Mesothelial cell of epicardium (in vitro differentiated cells): Measurements from ENCODE around the gene MSI1. TPM values are rescaled to one million over a fixed set of nuclear protein-coding genes. Genes with fewer than 3 reads are reported as not detected.

Experiments
- DNase-seq, 2 experiments: peaks; one replicate each; pipeline ENCODE4 v3.0.0; 2021; ENCODE audit warnings: low spot score in 2 of 2; ENCODE audit not compliant: unreplicated experiment in 2 of 2
- H3K27ac Mint-ChIP-seq: 2 replicates; pipeline ENCODE4 v1.8.0; 2021; ENCODE audit warnings: mixed read lengths
- H3K27me3 Mint-ChIP-seq: 2 replicates; pipeline ENCODE4 v1.8.0; 2021; ENCODE audit warnings: low read depth, mixed read lengths
- H3K36me3 Mint-ChIP-seq: 2 replicates; pipeline ENCODE4 v1.8.0; 2021; ENCODE audit warnings: mixed read lengths
- H3K4me1 Mint-ChIP-seq: 2 replicates; pipeline ENCODE4 v1.8.0; 2021; ENCODE audit warnings: mixed read lengths
- H3K4me3 Mint-ChIP-seq: 2 replicates; pipeline ENCODE4 v1.8.0; 2021; ENCODE audit warnings: mild to moderate bottlenecking, moderate library complexity, mixed read lengths
- H3K9me3 Mint-ChIP-seq: 2 replicates; pipeline ENCODE4 v1.8.0; 2021; ENCODE audit warnings: mixed read lengths
- CTCF ChIP-seq: fragments of 200-600 bp; sonication (generic); IDR thresholded peaks from one replicate; pipeline ENCODE4 v1.5.0; 2021; ENCODE audit warnings: antibody characterized with exemption; ENCODE audit not compliant: unreplicated experiment
- total RNA-seq: library from RNA; stranded (reverse); gene quantifications from 3 replicates; pipeline ENCODE4 v1.2.1, GENCODE V29; 2021

Gene MSI1
- total RNA-seq, 1 donor from 2014 or later, result 27.7 TPM

- peaks cover 4% of the 10 kb centered on the region for H3K4me1 Mint-ChIP-seq
- no peaks in the 10 kb centered on the region for H3K9me3 Mint-ChIP-seq
- DNase-seq, result peak; percentile 66 to 83
- peak within 1 kb of the TSS; percentile 90 for H3K27ac Mint-ChIP-seq
- no peaks in the 10 kb centered on the region for H3K36me3 Mint-ChIP-seq
- TF ChIP-seq CTCF, result peak; percentile 63
- no peaks in the 10 kb centered on the region for H3K27me3 Mint-ChIP-seq
- H3K4me3 Mint-ChIP-seq, result peak within 1 kb of the TSS; percentile 90
Observed at GRCh38 chr12:120301962-120302815, 66.8 kb downstream of the MSI1 start, which contains the start of gene SIRT4. Gene SIRT4, plus strand, starts transcription at chr12:120302321. Its CDS starts 1,241 bp downstream, at chr12:120303562.

GRCh38 chr12:120292661-120293531 is 76.1 kb downstream of the MSI1 start, which contains the start of gene RNU4-1:
Gene RNU4-1, minus strand, starts transcription at chr12:120293237.
- Mint-ChIP-seq H3K27me3 (no peaks in the 10 kb centered on the region), H3K4me1 (peaks cover 5% of the 10 kb centered on the region), H3K27ac (no peak within 1 kb of the TSS), H3K4me3 (no peak within 1 kb of the TSS), H3K9me3 (no peaks in the 10 kb centered on the region), H3K36me3 (no peaks in the 10 kb centered on the region)
- TF ChIP-seq CTCF, result no peak
- DNase-seq, result peak in 1 of 2 experiments; percentile 72

- no peaks in the 10 kb centered on the region for H3K9me3 Mint-ChIP-seq
- H3K4me1 Mint-ChIP-seq, result peaks cover 7% of the 10 kb centered on the region
- TF ChIP-seq CTCF, result no peak
- no peak overlapping the region for H3K4me3 Mint-ChIP-seq
- DNase-seq, result no peak
- H3K27ac Mint-ChIP-seq, result no peak overlapping the region
- H3K36me3 Mint-ChIP-seq, result no peaks in the 10 kb centered on the region
- no peaks in the 10 kb centered on the region for H3K27me3 Mint-ChIP-seq
Observed at GRCh38 chr12:120292411-120292660, 76.6 kb downstream of the MSI1 start.

Other genes with a start within 250 kb of the MSI1 start
- gene GCN1, start 174.4 kb downstream of the MSI1 start, total RNA-seq, result 121 to 134 TPM (median 127 TPM) in 3 replicates
- 1,924 to 1,989 TPM (median 1,950 TPM) in 3 replicates for gene RPLP0, start 168.1 kb downstream of the MSI1 start, total RNA-seq
- 113 to 123 TPM (median 117 TPM) in 3 replicates for gene PXN, start 103.4 kb downstream of the MSI1 start, total RNA-seq
- gene RNU4-2, start 77.3 kb downstream of the MSI1 start, total RNA-seq, result 9,118 to 10,048 TPM (median 9,930 TPM) in 3 replicates
- 5,196 to 5,477 TPM (median 5,368 TPM) in 3 replicates for gene RNU4-1, start 75.9 kb downstream of the MSI1 start, total RNA-seq
- gene SIRT4, start 66.8 kb downstream of the MSI1 start, total RNA-seq, result 3.9 to 4.6 TPM (median 4.3 TPM) in 3 replicates
- gene PLA2G1B, start 41.4 kb downstream of the MSI1 start, total RNA-seq, result not detected in 3 replicates
- gene COX6A1, start 68.9 kb upstream of the MSI1 start, total RNA-seq, result 229 to 242 TPM (median 230 TPM) in 3 replicates
- 22.3 to 25.3 TPM (median 23.5 TPM) in 3 replicates for gene TRIAP1, start 77.2 kb upstream of the MSI1 start, total RNA-seq
- 27.5 to 30.8 TPM (median 29.7 TPM) in 3 replicates for gene GATC, start 77.3 kb upstream of the MSI1 start, total RNA-seq
- 197 to 203 TPM (median 199 TPM) in 3 replicates for gene SRSF9, start 100.6 kb upstream of the MSI1 start, total RNA-seq
- 249 to 260 TPM (median 258 TPM) in 3 replicates for gene DYNLL1, start 126.9 kb upstream of the MSI1 start, total RNA-seq
- gene COQ5, start 160.0 kb upstream of the MSI1 start, total RNA-seq, result 28.5 to 29.1 TPM (median 28.9 TPM) in 3 replicates
- 150 to 160 TPM (median 151 TPM) in 3 replicates for gene RNF10, start 165.2 kb upstream of the MSI1 start, total RNA-seq
- gene POP5, start 212.2 kb upstream of the MSI1 start, total RNA-seq, result 32.6 to 38.6 TPM (median 33.7 TPM) in 3 replicates